ENCODE measurements around the gene HLCS.

The HLCS gene

DNA sequence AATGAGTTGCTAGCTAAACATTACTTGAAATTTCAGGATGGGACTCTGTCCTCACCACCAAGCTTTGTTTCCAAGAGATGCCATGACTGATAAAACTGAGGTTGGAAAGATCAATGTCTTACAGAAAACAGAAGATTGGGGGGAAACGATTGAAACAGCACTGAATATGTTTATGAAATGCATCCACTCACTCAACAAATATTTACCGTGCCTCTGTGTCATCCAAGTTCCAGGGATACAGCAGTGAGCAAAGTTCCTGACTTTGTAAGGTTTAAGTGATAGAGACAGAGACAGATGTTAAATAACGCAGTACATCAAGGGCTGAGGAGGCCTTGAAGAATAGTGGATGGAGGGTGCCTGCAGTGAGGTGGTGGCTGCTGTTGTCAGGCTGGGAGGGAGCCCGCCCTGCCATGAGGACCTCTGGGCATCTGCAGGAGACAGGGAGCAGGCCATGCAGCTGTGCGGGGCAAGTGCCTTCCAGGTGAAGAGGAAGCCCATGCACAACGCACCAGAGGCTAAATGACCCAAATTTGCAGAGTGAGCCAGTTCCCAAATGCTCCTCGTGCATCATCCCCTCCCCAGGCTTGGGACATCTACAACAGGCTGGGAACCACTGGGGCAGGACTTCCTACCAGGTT is 108.0 kb downstream of the HLCS start:
- DNase-seq (ENCODE audit: low spot score): no peak
- TF ChIP-seq, protein P1, sequence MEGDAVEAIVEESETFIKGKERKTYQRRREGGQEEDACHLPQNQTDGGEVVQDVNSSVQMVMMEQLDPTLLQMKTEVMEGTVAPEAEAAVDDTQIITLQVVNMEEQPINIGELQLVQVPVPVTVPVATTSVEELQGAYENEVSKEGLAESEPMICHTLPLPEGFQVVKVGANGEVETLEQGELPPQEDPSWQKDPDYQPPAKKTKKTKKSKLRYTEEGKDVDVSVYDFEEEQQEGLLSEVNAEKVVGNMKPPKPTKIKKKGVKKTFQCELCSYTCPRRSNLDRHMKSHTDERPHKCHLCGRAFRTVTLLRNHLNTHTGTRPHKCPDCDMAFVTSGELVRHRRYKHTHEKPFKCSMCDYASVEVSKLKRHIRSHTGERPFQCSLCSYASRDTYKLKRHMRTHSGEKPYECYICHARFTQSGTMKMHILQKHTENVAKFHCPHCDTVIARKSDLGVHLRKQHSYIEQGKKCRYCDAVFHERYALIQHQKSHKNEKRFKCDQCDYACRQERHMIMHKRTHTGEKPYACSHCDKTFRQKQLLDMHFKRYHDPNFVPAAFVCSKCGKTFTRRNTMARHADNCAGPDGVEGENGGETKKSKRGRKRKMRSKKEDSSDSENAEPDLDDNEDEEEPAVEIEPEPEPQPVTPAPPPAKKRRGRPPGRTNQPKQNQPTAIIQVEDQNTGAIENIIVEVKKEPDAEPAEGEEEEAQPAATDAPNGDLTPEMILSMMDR (IDR thresholded peaks at IDR 0.05; ENCODE audit: extremely low read depth, missing control alignments): no peak

DNA sequence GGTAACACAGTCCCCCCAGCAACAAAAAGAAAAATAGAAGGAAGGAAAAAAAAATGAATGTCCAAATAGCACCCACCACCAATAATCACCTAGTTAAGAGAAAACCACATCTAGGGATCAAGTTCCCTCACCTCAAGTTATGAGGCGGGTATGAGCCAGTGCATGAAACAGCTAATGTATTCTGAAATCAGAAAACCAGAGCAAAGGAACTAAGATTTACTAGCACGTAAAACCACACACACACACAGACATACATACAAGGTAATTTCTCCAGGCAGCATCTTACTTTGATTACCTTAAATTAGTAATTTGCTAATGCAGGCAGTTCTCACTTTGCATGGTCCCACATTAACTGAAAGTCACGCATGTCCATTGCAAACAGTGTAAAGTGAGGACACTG is 109.8 kb downstream of the HLCS start:
- DNase-seq (ENCODE audit: low spot score): no peak
- TF ChIP-seq, protein P1 (IDR thresholded peaks at IDR 0.05; ENCODE audit: extremely low read depth, missing control alignments): no peak

DNA sequence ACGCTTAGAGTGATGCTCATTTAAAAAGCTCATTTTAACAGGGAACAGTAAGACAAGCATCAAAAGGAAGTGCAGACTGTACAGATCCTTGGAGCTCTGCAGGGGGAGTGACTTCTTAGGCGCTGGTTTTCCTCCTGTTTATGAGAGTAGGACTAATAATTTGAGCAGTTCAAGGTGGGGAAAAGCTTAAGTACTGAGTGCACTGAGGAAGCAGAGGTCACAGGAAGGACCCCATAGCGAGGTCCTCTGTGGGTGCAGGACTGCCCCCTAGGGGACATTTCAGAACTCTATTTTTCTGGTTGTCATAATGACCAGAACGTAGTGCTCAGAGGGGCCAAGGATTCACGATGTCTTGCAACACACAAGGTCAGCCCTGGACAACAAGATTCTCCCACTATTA is 112.1 kb downstream of the HLCS start:
- peak; percentile 37 for DNase-seq (ENCODE audit: low spot score)

DNA sequence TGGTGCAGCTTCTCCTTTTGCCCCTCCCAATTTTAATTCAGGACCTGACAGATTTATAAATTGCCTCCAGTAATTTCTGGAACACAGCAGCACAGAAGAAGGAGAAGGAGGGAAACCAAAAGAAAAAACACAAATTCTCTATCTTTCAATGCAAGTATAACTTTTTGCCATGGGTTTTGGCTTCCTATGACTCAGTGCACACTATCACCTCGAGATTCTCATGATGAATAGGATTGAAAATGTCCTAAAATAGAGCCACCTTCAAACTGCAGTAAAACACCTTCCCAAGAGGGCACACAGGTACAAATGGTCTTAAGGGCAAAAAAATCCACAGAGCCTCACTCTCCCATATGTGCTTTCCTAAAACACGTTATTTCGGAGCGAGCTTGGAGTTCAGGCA is 113.6 kb downstream of the HLCS start:
- no peak for DNase-seq (ENCODE audit: low spot score)

More for the DNA sequence above, 112.1 kb downstream of the HLCS start:
- TF ChIP-seq, protein P1 (IDR thresholded peaks at IDR 0.05; ENCODE audit: extremely low read depth, missing control alignments): peak; percentile 16

DNA sequence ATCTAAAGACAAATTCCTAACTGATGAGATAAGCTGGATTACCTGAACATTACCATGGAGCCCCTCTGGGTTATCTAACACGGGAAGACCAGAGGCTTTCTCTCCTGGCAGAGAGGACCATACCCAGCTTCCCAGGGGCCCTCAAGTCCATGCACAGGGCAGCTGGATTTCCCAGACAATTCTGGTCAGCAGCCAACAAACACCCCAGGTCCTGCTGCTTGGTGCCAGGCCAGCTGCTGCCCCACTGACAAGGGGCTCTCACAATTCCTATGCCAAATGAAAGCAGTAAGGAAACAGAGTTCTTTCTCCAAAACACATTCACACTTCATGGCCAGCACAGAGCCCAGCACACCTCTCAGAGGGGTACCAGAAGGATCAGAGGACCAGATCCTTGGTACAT is 114.2 kb downstream of the HLCS start:
- TF ChIP-seq, protein P1 (IDR thresholded peaks at IDR 0.05; ENCODE audit: extremely low read depth, missing control alignments): no peak

More for the DNA sequence above, 113.6 kb downstream of the HLCS start:
- TF ChIP-seq, protein P1 (IDR thresholded peaks at IDR 0.05; ENCODE audit: extremely low read depth, missing control alignments): no peak

DNA sequence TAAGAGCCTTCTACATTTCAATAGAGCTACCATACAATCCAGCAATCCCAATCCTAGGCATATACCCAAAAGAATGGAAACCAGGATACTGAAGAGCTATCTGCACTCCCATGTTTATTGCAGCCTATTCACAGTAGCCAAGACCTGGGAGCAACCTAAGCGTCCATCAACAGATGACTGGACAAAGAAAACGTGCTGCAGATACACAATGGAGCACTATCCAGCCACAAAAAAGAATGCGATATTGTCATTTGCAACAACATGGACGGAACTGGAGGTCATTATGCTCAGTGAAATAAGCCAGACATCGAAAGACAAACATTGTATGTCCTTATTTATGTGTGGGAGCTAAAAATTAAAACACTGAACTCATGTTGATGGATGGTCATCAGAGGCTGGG is 115.3 kb downstream of the HLCS start:
- no peak for DNase-seq (ENCODE audit: low spot score)
- TF ChIP-seq, protein P1 (IDR thresholded peaks at IDR 0.05; ENCODE audit: extremely low read depth, missing control alignments): no peak

More for the DNA sequence above, 114.2 kb downstream of the HLCS start:
- DNase-seq (ENCODE audit: low spot score): no peak

DNA sequence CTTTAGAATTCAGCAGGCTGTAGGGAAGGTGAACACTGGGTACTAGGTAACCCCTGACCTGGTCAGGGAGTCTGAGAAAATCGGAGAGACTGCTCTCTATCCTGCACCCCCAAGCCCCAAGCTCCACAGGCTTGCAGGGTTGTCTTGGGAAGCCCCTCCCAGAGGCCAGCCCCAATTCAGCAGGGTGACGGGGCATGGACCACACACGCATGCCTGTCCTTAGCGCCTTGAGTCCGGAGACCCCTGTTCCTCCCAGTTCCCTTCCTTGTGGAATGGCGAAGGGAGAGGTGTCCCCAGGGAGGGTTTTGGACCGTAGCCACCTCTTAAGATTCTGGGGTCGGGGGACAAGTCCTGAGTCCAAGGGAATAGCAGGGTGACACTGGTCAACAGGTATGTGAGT is 116.1 kb downstream of the HLCS start:
- no peak for DNase-seq (ENCODE audit: low spot score)
- TF ChIP-seq, protein P1 (IDR thresholded peaks at IDR 0.05; ENCODE audit: extremely low read depth, missing control alignments): no peak
